PFSK-1 (cell line): ENCODE data around the gene HPD.

Experiments used
- POLR2AphosphoS5 ChIP-seq: IDR thresholded peaks from 2 replicates; pipeline ENCODE4 v1.6.1; 2012; ENCODE audit warnings: low read depth, mild to moderate bottlenecking, control low read depth, low read length, moderate library complexity
- SIN3A ChIP-seq: IDR thresholded peaks from 2 replicates; pipeline ENCODE4 v1.6.1; 2012; ENCODE audit warnings: mild to moderate bottlenecking, low read length, moderate library complexity, borderline replicate concordance; ENCODE audit not compliant: insufficient read depth
- TAF1 ChIP-seq: IDR thresholded peaks from 2 replicates; pipeline ENCODE4 v1.6.1; 2012; ENCODE audit warnings: low read length, control low read depth, borderline replicate concordance; ENCODE audit not compliant: insufficient read depth

DNA sequence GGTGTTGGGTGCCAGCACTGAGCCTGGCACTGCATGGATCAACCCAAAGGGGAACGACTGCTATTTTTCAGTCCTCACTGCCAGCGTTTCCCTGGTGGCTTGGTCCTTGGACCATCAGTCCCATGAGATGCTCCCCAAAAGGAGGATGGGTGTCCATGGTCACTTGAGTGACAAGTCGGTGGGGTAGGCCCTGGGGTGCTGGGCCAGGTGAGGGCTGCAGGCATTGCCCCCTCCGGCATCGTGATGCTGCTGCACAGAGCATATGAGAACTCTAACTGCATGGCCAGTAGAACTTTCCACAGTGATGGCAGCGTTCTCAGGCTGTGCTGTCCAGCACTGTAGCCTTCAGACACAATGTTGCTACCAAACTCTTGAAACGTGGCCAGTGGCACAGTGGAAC, 38.6 kb downstream of the HPD start:
- no peak for TF ChIP-seq TAF1
- no peak for TF ChIP-seq SIN3A
- no peak for TF ChIP-seq POLR2AphosphoS5
